NCI-H460 (cell line): ENCODE data around the gene CXXC5. TPM values are rescaled to one million over a fixed set of nuclear protein-coding genes. Genes with fewer than 3 reads are reported as not detected.
"Not testable (repeated sequence)": the region's sequence is repeated elsewhere in the genome, so short reads cannot be mapped to it uniquely, and the experiment has no call there.

Experiments
- DNase-seq: peaks from one replicate; pipeline ENCODE4 v3.0.0-alpha.2; 2016; ENCODE audit warnings: low read depth; ENCODE audit errors: extremely low read depth
- polyA plus RNA-seq: library from polyadenylated mRNA; depleted of rRNA; stranded (reverse); fragments of >200 nt; gene quantifications from 2 replicates; pipeline ENCODE4 v1.2.3, GENCODE V29; 2014; cell fraction: nucleus; rRNA removed
- total RNA-seq: library from RNA; depleted of rRNA; stranded (reverse); fragments of >200 nt; shearing (Covaris generic); gene quantifications from 2 replicates; pipeline ENCODE4 v1.2.3, GENCODE V29; 2014; rRNA removed

The CXXC5 gene
- total RNA-seq = 11.4 and 13.2 TPM in 2 replicates
- 11.2 and 18.7 TPM in 2 replicates for polyA plus RNA-seq

DNA sequence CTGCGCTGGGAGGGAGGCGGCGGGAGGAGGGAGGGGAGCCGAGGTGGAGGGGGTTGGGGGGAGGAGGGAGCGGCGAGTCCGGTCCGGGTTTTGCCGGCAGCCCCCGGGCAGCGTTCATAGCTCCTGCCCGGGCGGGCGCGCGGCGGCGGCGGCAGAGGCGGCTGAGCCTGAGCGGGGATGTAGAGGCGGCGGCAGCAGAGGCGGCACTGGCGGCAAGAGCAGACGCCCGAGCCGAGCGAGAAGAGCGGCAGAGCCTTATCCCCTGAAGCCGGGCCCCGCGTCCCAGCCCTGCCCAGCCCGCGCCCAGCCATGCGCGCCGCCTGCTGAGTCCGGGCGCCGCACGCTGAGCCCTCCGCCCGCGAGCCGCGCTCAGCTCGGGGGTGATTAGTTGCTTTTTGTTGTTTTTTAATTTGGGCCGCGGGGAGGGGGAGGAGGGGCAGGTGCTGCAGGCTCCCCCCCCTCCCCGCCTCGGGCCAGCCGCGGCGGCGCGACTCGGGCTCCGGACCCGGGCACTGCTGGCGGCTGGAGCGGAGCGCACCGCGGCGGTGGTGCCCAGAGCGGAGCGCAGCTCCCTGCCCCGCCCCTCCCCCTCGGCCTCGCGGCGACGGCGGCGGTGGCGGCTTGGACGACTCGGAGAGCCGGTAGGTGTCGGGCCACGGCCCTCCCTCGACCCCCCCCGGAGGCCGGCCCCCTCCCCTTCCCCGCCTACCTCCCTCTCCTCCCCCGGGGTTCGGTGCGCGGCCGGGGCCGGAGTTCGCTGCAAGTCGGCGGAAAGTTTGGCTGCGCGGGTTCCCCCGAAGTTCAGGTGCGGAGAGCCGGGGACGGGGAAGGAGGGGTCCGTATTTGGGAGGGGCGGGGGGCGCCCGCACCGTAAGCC is at the start of gene CXXC5:
TSS of gene CXXC5 (plus strand) at position 145 of the 877 bp plus-strand sequence. CDS start 32,175 bp downstream, outside the sequence.
- DNase-seq = peak; percentile 61

- DNase-seq = not testable (repeated sequence)
Observed at GRCh38 chr5:139598601-139598965, 49.6 kb upstream of the CXXC5 start.

DNA sequence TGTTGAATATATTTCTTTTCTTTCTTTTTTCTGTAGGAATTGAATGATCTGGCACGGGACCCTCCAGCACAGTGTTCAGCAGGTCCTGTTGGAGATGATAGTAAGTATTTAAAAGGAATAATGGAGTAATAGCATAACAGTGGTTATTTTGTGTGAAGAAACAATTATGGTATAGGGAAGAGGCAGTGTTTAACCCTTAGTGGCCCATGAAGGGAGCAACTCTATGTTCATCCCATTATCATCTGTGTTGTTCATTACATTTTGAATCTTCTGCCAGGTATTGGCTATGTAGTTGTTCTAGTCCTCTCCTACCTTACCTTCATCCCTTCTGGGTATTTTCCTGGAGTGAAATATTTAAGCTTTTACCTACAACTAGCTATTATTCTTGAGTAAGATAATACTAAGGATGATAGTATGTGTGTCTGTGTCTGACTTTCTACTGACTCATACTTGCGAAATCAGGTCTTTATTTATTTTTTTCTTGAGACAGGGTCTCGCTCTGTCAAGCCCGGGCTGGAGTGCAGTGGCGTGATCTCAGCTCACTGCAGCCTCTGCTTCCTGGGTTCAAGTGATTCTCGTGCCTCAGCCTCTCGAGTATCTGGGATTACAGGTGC is 47.7 kb upstream of the CXXC5 start:
- DNase-seq = no peak

DNA sequence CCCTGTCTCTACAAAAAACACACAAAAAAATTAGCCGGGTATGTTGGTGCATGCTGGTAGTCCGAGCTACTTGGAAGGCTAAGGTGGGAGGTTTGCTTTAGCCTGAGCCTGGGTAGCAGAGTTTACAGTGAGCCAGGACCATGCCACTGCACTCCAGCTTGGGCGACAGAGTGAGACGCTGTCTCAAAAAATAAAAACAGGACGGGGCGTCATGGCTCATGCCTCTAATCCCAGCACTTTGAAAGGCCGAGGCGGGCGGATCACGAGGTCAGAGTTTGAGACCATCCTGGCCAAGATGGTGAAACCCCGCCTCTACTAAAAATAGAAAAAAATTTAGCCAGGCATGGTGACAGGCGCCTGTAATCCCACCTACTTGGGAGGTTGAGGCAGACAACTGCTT is 46.7 kb upstream of the CXXC5 start:
- DNase-seq = no peak

DNA sequence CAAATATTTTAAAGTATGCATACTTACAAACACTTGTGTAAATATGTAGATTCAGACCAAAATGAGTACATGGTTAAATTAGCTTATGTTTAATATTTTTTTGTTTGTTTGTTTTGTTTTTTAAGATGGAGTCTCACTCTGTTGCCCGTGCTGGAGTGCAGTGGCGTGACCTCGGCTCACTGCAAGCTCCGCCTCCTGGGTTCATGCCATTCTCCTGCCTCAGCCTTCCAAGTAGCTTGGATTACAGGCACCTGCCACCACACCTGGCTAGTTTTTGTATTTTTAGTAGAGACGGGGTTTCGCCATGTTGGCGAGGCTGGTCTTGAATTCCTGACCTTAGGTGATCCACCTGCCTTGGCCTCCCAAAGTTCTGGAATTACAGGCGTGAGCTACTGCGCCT is 46.2 kb upstream of the CXXC5 start:
- not testable (repeated sequence) for DNase-seq

GRCh38 chr5:139605887-139606286 is 42.3 kb upstream of the CXXC5 start:
- no peak for DNase-seq

DNA sequence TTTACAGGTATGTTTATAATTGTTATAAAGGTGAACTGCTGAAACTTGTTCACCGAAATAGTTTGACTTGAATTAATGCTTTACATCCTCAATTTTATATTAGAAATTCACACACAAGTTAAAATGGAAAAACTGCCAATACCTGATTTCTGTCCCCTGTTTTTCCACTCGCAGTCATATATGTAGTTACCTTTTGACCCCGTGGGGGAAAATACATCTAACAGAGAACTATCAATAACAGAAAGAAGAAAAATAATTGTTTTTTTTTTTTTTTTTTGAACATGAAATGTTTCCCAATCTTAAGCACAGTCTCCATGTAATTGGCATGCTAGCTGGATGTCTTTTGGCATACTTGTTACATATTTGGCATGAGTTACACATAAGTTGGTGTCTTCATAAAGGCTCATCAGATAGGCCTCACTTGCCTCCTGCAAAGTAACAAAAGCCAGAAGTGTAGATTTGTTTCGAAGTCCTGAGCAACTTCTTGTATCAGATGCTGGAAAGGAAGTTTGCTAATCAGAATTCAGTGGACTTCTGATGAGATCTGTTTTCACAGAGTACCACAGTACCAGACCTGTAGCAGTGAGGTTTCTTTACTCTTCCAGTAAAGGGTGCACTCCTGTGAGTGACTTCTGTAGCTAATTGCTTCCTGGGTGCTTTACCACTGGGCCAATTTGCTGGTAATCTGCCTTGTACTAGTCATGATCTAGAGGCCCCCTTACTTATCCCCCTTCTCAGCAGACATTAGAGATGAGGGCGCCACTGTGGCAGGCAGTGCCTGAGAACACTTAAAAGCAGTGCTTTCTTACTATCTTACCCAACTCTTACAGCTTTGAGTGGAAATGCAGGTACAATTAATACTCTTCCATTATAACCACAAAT is 36.2 kb upstream of the CXXC5 start:
- no peak for DNase-seq

DNA sequence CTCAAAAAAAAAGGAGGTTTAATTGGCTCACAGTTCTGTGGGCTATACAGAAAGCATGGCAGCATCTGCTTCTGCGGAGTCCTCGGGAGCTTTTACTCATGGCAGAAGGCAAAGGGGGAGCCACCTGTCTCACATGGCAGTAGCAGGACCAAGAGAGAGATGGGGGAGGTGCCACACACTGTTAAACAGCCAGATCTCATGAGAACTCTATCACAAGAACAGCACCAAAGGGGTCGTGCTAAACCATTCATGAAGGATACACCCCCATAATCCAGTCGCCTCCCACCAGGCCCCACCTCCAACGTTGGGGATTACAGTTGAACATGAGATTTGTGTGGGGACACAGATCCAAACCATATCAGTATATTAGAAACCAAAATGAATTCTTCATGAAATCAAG is 28.3 kb upstream of the CXXC5 start:
- DNase-seq = no peak

GRCh38 chr5:139625398-139625797 is 22.8 kb upstream of the CXXC5 start:
- not testable (repeated sequence) for DNase-seq

DNA sequence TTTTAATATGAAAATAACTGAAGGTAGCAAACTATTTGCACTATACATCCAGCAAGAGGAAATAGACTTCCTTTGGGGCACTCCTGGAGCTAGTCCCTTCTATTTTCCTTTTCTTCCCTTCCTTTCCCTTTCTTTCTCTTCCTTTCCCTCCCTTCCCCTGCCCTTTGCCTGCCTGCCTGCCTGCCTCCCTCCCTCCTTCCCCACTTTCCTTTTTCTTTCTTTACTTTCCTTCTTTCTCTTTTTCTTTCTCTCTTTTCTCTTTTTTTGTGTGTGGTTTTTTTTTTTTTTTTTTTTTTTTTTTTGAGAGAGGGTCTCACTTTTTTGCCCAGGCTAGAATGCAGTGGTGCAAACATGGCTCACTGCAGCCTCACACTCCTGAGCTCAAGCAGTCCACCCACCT is 17.3 kb upstream of the CXXC5 start:
- DNase-seq = no peak

- DNase-seq = no peak
Observed at GRCh38 chr5:139631520-139632165, 16.5 kb upstream of the CXXC5 start.

DNA sequence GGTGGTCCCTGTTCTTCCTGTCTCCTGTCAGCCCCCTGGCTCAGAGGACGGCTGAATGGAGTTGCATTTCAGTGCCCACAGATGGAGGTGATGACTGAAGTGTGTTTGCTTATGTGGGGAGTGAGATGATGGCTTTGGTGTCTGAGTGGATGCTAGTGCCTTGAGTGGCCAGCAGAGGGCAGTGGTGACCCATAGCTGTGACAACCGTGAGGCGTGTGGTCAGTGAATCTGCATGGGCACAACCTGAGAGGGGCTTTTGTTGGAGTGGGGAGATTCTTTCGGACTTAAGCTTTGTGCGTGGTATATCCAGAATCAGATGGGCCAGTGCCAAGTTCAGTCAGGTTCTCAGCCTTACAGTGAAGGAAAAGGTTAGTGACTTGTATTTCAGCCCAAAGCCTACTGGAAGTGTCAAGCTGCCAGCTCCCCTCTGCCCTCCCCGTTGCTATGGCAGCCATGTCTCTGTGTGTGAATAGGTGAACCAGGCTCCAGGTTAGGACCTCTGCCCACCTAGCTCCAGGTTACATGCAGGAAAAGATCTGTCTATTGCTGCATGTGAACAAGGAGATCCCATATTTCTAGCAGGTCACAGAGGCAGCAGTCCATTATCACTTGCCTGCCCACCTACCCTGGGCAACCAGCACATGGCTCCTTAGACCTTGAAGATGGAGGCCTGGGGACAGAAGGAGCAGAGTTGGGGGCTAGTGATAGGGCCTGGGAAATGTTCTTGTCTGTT is 14.7 kb upstream of the CXXC5 start:
- peak; percentile 78 for DNase-seq

DNA sequence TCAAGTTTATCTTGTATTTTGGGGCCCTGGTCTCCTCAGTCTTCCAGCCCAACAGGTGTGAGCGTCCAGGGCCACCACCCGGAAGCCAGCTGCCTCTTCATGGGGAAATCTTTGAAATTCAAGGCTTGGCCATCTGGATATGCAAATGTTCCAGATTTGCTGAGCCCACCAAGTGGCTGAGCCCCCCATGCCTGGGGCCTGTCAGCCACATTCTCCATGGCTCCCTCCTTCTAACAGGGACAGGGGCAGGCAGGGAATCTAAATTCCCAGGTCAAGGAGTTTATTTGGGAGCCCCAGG is 14.2 kb upstream of the CXXC5 start:
- DNase-seq = no peak

DNA sequence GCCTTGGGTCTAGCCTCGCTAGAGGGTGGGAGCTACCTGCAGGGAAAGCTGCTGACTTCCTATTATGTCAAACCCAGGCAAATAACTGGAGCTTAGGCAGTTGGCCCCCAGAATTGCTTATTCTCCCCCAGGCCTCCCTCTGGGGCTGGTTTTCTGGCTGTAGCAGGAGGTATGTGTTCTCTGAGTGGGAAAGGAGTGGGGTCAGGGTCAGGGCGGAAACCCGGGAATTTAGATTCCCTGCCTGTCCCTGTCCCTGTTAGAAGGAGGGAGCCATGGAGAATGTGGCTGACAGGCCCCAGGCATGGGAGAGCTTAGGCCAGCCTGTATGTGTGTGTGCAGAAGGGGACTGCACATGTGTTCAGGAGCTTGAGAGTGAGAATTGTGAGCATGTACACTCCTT is 13.6 kb upstream of the CXXC5 start:
- DNase-seq = no peak

- no peak for DNase-seq
Observed at GRCh38 chr5:139635191-139635590, 13.0 kb upstream of the CXXC5 start.

- peak; percentile 40 for DNase-seq
Observed at GRCh38 chr5:139635606-139636206, 12.4 kb upstream of the CXXC5 start.

- DNase-seq = no peak
Observed at GRCh38 chr5:139636207-139636792, 11.8 kb upstream of the CXXC5 start.

DNA sequence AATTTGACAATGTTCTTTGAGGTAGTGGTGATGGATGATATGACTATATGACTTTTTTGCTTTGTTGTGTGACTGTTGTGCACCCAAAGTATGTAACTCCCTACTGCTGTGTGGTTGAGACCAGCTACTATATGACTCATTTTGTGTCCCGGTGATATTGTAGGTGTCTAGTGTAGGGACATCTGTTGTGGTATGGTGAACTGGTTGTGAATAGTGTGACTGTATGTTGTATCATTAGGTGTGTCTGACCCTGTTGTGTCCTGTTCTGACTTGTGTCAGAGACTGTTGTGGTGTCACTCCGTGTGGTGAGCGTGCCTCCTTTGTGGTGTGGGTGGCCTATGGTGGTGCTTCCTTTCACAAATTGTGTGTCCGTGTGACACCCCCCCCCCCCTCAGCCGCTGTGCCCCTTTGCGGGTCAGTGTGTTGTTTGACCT is 11.2 kb upstream of the CXXC5 start:
- DNase-seq = no peak

DNA sequence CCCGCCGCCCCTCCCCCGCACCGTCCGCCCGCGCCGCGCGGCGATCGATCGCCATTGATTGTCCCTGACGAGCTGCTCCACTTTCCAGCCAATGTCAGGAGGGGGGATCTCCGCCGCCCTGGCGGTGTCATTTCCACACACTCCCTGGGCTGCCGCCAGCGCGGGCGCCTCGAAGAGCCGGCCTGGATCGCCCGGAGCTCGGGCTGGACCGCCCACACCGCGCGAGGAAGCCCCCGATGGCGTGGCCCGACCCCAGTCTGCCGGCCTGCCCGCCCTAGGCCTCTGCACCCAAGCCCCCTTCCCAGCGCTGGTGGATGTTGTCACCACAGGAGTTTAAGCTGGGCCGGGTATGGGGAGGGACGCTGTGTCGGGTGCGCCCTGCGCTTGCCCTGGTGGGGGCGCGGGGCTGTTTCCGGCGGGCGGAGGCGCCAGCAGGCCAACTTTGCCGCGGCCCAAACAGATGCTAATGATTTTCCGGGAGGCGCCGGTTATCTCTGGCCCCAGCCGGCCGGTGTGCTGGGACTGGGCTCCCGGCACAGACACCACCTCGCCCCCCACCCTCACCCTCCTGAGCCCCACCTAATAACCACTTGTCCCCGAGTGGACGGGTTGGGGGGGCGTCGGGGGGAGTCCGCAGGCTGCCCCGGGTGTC is 10.6 kb upstream of the CXXC5 start:
- peak; percentile 53 for DNase-seq
